Activated naive CD8-positive, alpha-beta T cell treated with anti-CD3 and anti-CD28 coated beads, Interleukin-2, amount 50 U/mL, for 16 hours (primary cell): ENCODE results near the gene CDC5L.
"Not testable (repeated sequence)": the region's sequence is repeated elsewhere in the genome, so short reads cannot be mapped to it uniquely, and the experiment has no call there.

Experiments
- DNase-seq: peaks from one replicate; pipeline ENCODE4 v3.0.0-alpha.2; 2020; ENCODE audit warnings: low read depth, low spot score

CDC5L gene

GRCh38 chr6:44387346-44388134 lies at the start of gene CDC5L:
TSS of gene CDC5L (plus strand) at chr6:44387706. CDS start at chr6:44387824, 118 bp downstream.
- peak; percentile 90 for DNase-seq

- peak; percentile 29 for DNase-seq
Observed at GRCh38 chr6:44338228-44339122, 49.0 kb upstream of the CDC5L start.

- DNase-seq = no peak
Observed at GRCh38 chr6:44339301-44339700, 48.2 kb upstream of the CDC5L start.

- DNase-seq = no peak
Observed at GRCh38 chr6:44339763-44340625, 47.5 kb upstream of the CDC5L start.

- no peak for DNase-seq
Observed at GRCh38 chr6:44341095-44341890, 46.2 kb upstream of the CDC5L start.

- no peak for DNase-seq
Observed at GRCh38 chr6:44342052-44342451, 45.5 kb upstream of the CDC5L start.

- no peak for DNase-seq
Observed at GRCh38 chr6:44342489-44342888, 45.0 kb upstream of the CDC5L start, which contains the start of gene SPATS1. TSS of gene SPATS1 (plus strand) at chr6:44342650. CDS start at chr6:44343096, 446 bp downstream.

GRCh38 chr6:44346818-44347217 lies 40.7 kb upstream of the CDC5L start:
- not testable (repeated sequence) for DNase-seq

GRCh38 chr6:44349904-44350649 lies 37.4 kb upstream of the CDC5L start:
- no peak for DNase-seq

- not testable (repeated sequence) for DNase-seq
Observed at GRCh38 chr6:44350650-44350994, 36.9 kb upstream of the CDC5L start.

- no peak for DNase-seq
Observed at GRCh38 chr6:44352259-44352658, 35.2 kb upstream of the CDC5L start.

GRCh38 chr6:44353336-44353735 lies 34.2 kb upstream of the CDC5L start:
- no peak for DNase-seq

GRCh38 chr6:44355640-44356039 lies 31.9 kb upstream of the CDC5L start:
- no peak for DNase-seq

GRCh38 chr6:44356487-44356886 lies 31.0 kb upstream of the CDC5L start:
- no peak for DNase-seq

- DNase-seq = no peak
Observed at GRCh38 chr6:44359973-44360372, 27.5 kb upstream of the CDC5L start.

- DNase-seq = no peak
Observed at GRCh38 chr6:44361947-44362346, 25.6 kb upstream of the CDC5L start.

GRCh38 chr6:44363377-44363926 lies 24.1 kb upstream of the CDC5L start:
- DNase-seq = no peak

- DNase-seq = no peak
Observed at GRCh38 chr6:44366781-44367180, 20.7 kb upstream of the CDC5L start.

- DNase-seq = no peak
Observed at GRCh38 chr6:44367681-44368080, 19.8 kb upstream of the CDC5L start.

GRCh38 chr6:44373051-44373450 lies 14.5 kb upstream of the CDC5L start:
- DNase-seq = no peak
